GM12878 (cell line): ENCODE measurements around the gene DEXI. TPM values are rescaled to one million over a fixed set of nuclear protein-coding genes. Genes with fewer than 3 reads are reported as not detected.
A peak's percentile ranks its signal among the peaks of the same experiment; 100 is the strongest.

Source experiments
- ATF2 ChIP-seq: IDR thresholded peaks from 2 replicates; pipeline ENCODE4 v1.6.1; 2012; ENCODE audit warnings: low read length, inconsistent platforms
- CBX3 ChIP-seq: fragments of 200-600 bp; sonication (generic); IDR thresholded peaks from 2 replicates; pipeline ENCODE4 v1.6.1; 2016; ENCODE audit warnings: low read depth, borderline replicate concordance
- CREM ChIP-seq: IDR thresholded peaks from 2 replicates; pipeline ENCODE4 v1.6.1; 2014; ENCODE audit warnings: antibody characterized with exemption, low read depth
- ETV6 ChIP-seq, 2 experiments: fragments of 450-650 bp in 1 of 2; IDR thresholded peaks in 1 of 2; conservative IDR thresholded peaks in 1 of 2; 2 replicates each; pipeline ENCODE4 v1.6.1; 2014; ENCODE audit warnings: antibody characterized with exemption in 1 of 2, borderline replicate concordance in 1 of 2, low read depth in 1 of 2, mild to moderate bottlenecking in 1 of 2, moderate library complexity in 1 of 2
- EZH2 ChIP-seq: IDR thresholded peaks from 2 replicates; pipeline ENCODE4 v1.6.1; 2012; ENCODE audit warnings: low read depth, mild to moderate bottlenecking, control low read depth, inconsistent platforms, low read length, borderline replicate concordance; ENCODE audit not compliant: control insufficient read depth
- HDGF ChIP-seq: fragments of 450-650 bp; IDR thresholded peaks from 2 replicates; pipeline ENCODE4 v1.6.1; 2016; ENCODE audit warnings: antibody characterized with exemption
- JUND ChIP-seq: IDR thresholded peaks from 2 replicates; pipeline ENCODE4 v1.6.1; 2012; ENCODE audit warnings: low read depth, mild to moderate bottlenecking, low read length, improper control_type of control experiment, moderate library complexity
- KDM1A ChIP-seq: fragments of 200-600 bp; sonication (generic); IDR thresholded peaks from 2 replicates; pipeline ENCODE4 v1.6.1; 2016; ENCODE audit warnings: borderline replicate concordance
- MXI1 ChIP-seq: fragments of 150-350 bp; IDR thresholded peaks from 2 replicates; pipeline ENCODE4 v1.6.1; 2011; ENCODE audit warnings: low read depth, mild to moderate bottlenecking, inconsistent platforms, low read length, improper control_type of control experiment
- NR2C1 ChIP-seq: fragments of 450-650 bp; IDR thresholded peaks from 2 replicates; pipeline ENCODE4 v1.6.1; 2017; ENCODE audit warnings: antibody characterized with exemption, mild to moderate bottlenecking, moderate library complexity
- PKNOX1 ChIP-seq: fragments of 450-650 bp; IDR thresholded peaks from 2 replicates; pipeline ENCODE4 v1.6.1; 2016; ENCODE audit warnings: mild to moderate bottlenecking
- POLR2A ChIP-seq: IDR thresholded peaks from 2 replicates; pipeline ENCODE4 v1.6.1; 2011; ENCODE audit warnings: low read depth, mild to moderate bottlenecking, low read length
- RB1 ChIP-seq: fragments of 450-650 bp; formaldehyde crosslinking; IDR thresholded peaks from 2 replicates; pipeline ENCODE4 v1.6.1; 2017; ENCODE audit warnings: mild to moderate bottlenecking, borderline replicate concordance
- REST ChIP-seq: IDR thresholded peaks from 2 replicates; pipeline ENCODE4 v1.6.1; 2012; ENCODE audit warnings: mild to moderate bottlenecking, low read depth, low read length
- SIN3A ChIP-seq: IDR thresholded peaks from 2 replicates; pipeline ENCODE4 v1.6.1; 2012; ENCODE audit warnings: low read depth, low read length, improper control_type of control experiment
- SMAD1 ChIP-seq: fragments of 450-650 bp; IDR thresholded peaks from 2 replicates; pipeline ENCODE4 v1.6.1; 2018; ENCODE audit warnings: mild to moderate bottlenecking, low read depth; ENCODE audit not compliant: partially characterized antibody
- SRF ChIP-seq, 2 experiments: IDR thresholded peaks; 2 replicates each; pipeline ENCODE4 v1.6.1; 2011; ENCODE audit warnings: low read depth in 2 of 2, low read length in 2 of 2, mild to moderate bottlenecking in 1 of 2, moderate library complexity in 1 of 2
- SUPT20H ChIP-seq: IDR thresholded peaks from 2 replicates; pipeline ENCODE4 v1.6.1; 2011; ENCODE audit warnings: low read depth, mild to moderate bottlenecking, low read length, moderate library complexity, borderline replicate concordance; ENCODE audit not compliant: control insufficient read depth
- TCF3 ChIP-seq: IDR thresholded peaks from 2 replicates; pipeline ENCODE4 v1.6.1; 2012; ENCODE audit warnings: low read depth, mild to moderate bottlenecking, low read length, borderline replicate concordance; ENCODE audit not compliant: insufficient read depth
- TCF7 ChIP-seq: IDR thresholded peaks from 2 replicates; pipeline ENCODE4 v1.6.1; 2014; ENCODE audit warnings: antibody characterized with exemption, borderline replicate concordance
- YY1 ChIP-seq: IDR thresholded peaks from 2 replicates; pipeline ENCODE4 v1.6.1; 2011; ENCODE audit warnings: low read depth, mild to moderate bottlenecking, low read length
- ZBED1 ChIP-seq: IDR thresholded peaks from 2 replicates; pipeline ENCODE4 v1.6.1; 2016; ENCODE audit warnings: borderline replicate concordance
- ZSCAN29 ChIP-seq: fragments of 450-650 bp; IDR thresholded peaks from 2 replicates; pipeline ENCODE4 v1.6.1; 2017; ENCODE audit warnings: mild to moderate bottlenecking, moderate library complexity
- polyA plus RNA-seq, 11 experiments: library from polyadenylated mRNA; depleted of rRNA in 4 of 11; unstranded in 6 of 11; stranded (reverse) in 5 of 11; fragments of >200 nt; fragmentation: Nextera tagmentation in 4 of 11; fragmentation: Illumina TruSeq in 1 of 11; extraction: Ambion mirVana in 4 of 11; extraction: Trizol in 1 of 11; gene quantifications; 1 replicate in 1 of 11; 2 replicates in 10 of 11; pipeline versions ENCODE4 v1.2.1 to v1.2.3, GENCODE V29; 2011 to 2016; ENCODE audit warnings: inconsistent platforms in 2 of 11, missing spikeins in 2 of 11, low read depth in 1 of 11
- total RNA-seq, 4 experiments: library from RNA; depleted of rRNA in 3 of 4; stranded (reverse); fragments of >200 nt in 3 of 4; fragmentation: Illumina TruSeq in 1 of 4; extraction: Trizol in 1 of 4; gene quantifications; 2 replicates each; pipeline versions ENCODE4 v1.2.1 to v1.2.3, GENCODE V29; 2013 to 2021

Gene DEXI
- total and polyA plus RNA-seq, 10 of the 15 experiments (the other 5 are each of a cell fraction or from before 2014, with no cell fraction given): 1.4 to 26.3 (median 18.4) TPM

GRCh38 chr16:10938321-10938720 is 3.9 kb downstream of the DEXI start (continued):
- no peak for TF ChIP-seq REST
- TF ChIP-seq KDM1A: no peak
- no peak for TF ChIP-seq SUPT20H
- no peak for TF ChIP-seq YY1
- no peak for TF ChIP-seq JUND
- TF ChIP-seq CBX3: no peak
- no peak for TF ChIP-seq EZH2
- no peak for TF ChIP-seq ATF2
- TF ChIP-seq NR2C1: no peak
- no peak for TF ChIP-seq SMAD1
- TF ChIP-seq SRF (IDR thresholded peaks at IDR 0.05; ENCODE audit: low read depth in 2 of 2, low read length in 2 of 2): no peak
- TF ChIP-seq ZBED1: no peak
- peak; percentile 55; the same call in 1 of the 2 replicates for TF ChIP-seq MXI1
- no peak for TF ChIP-seq SIN3A
- TF ChIP-seq ZSCAN29: no peak
- TF ChIP-seq RB1: no peak
- peak; percentile 51; the same call in 1 of the 2 replicates for TF ChIP-seq PKNOX1
- TF ChIP-seq TCF7: no peak
- TF ChIP-seq CREM: no peak
- no peak for TF ChIP-seq HDGF
- TF ChIP-seq TCF3: no peak
- TF ChIP-seq POLR2A: peak; percentile 56; the same call in 1 of the 2 replicates
- TF ChIP-seq ETV6 (conservative IDR thresholded peaks at IDR 0.05 in 1 of 2, IDR thresholded peaks at IDR 0.05 in 1 of 2; ENCODE audit: borderline replicate concordance in 1 of 2, low read depth in 1 of 2): no peak
